ENCODE data around the gene CFTR. TPM values are rescaled to one million over a fixed set of nuclear protein-coding genes. Genes with fewer than 3 reads are reported as not detected.

CFTR gene
- total RNA-seq, 2 donors from 2014 or later: 2.0 to 3.5 TPM

- no peak for DNase-seq
- Mint-ChIP-seq H3K27me3 (ENCODE audit: insufficient read depth) (no peaks in the 10 kb centered on the region), H3K4me3 (no peak overlapping the region), H3K4me1 (no peaks in the 10 kb centered on the region), H3K36me3 (ENCODE audit: low read depth) (no peaks in the 10 kb centered on the region), H3K27ac (no peak overlapping the region), H3K9me3 (no peaks in the 10 kb centered on the region)
- no peak for TF ChIP-seq CTCF (conservative IDR thresholded peaks at IDR 0.05)
- Histone ChIP-seq H3K9me3 (ENCODE audit: control insufficient read depth, low read length) (no peaks in the 10 kb centered on the region), H3K4me3 (ENCODE audit: low read length) (no peak overlapping the region), H3K27ac (ENCODE audit: low read depth, low read length) (no peak overlapping the region), H3K27me3 (ENCODE audit: control insufficient read depth, insufficient read depth, low read length, poor library complexity, severe bottlenecking) (no peaks in the 10 kb centered on the region), H3K4me1 (ENCODE audit: control insufficient read depth, insufficient read depth, low read length) (no peaks in the 10 kb centered on the region), H3K9ac (ENCODE audit: extremely low read depth, low read length, poor library complexity, severe bottlenecking) (no peak overlapping the region), H3K36me3 (ENCODE audit: control insufficient read depth, insufficient read depth, low read length) (no peaks in the 10 kb centered on the region)
- 97 to 100% methylated on average over 1 of the region's 1 CpG for WGBS, 2 experiments (ENCODE audit: insufficient coverage in 1 of 2, insufficient read length in 1 of 2)
Observed at GRCh38 chr7:117495308-117495707, 15.5 kb downstream of the CFTR start.

- DNase-seq: no peak
- Histone ChIP-seq H3K27me3 (ENCODE audit: control insufficient read depth, insufficient read depth, low read length, poor library complexity, severe bottlenecking) (no peaks in the 10 kb centered on the region), H3K9ac (ENCODE audit: extremely low read depth, low read length, poor library complexity, severe bottlenecking) (no peak overlapping the region), H3K4me1 (ENCODE audit: control insufficient read depth, insufficient read depth, low read length) (no peaks in the 10 kb centered on the region), H3K27ac (ENCODE audit: low read depth, low read length) (no peak overlapping the region), H3K36me3 (ENCODE audit: control insufficient read depth, insufficient read depth, low read length) (no peaks in the 10 kb centered on the region), H3K4me3 (ENCODE audit: low read length) (no peak overlapping the region), H3K9me3 (ENCODE audit: control insufficient read depth, low read length) (no peaks in the 10 kb centered on the region)
- Mint-ChIP-seq H3K27me3 (ENCODE audit: insufficient read depth) (no peaks in the 10 kb centered on the region), H3K36me3 (ENCODE audit: low read depth) (no peaks in the 10 kb centered on the region), H3K27ac (no peak overlapping the region), H3K9me3 (no peaks in the 10 kb centered on the region), H3K4me1 (no peaks in the 10 kb centered on the region), H3K4me3 (no peak overlapping the region)
- no peak for TF ChIP-seq CTCF (conservative IDR thresholded peaks at IDR 0.05)
- 84 to 96% methylated on average over 2 to 3 of the region's 3 CpGs for WGBS, 2 experiments (ENCODE audit: insufficient coverage in 1 of 2, insufficient read length in 1 of 2)
Observed at GRCh38 chr7:117502331-117502730, 22.5 kb downstream of the CFTR start.

- peak; percentile 52 for TF ChIP-seq CTCF (conservative IDR thresholded peaks at IDR 0.05)
- 84 to 89% methylated on average over 3 of the region's 3 CpGs for WGBS, 2 experiments (ENCODE audit: insufficient coverage in 1 of 2, insufficient read length in 1 of 2)
- Mint-ChIP-seq H3K27ac (no peak overlapping the region), H3K36me3 (ENCODE audit: low read depth) (no peaks in the 10 kb centered on the region), H3K4me1 (no peaks in the 10 kb centered on the region), H3K27me3 (ENCODE audit: insufficient read depth) (no peaks in the 10 kb centered on the region), H3K4me3 (no peak overlapping the region), H3K9me3 (no peaks in the 10 kb centered on the region)
- H3K4me1 ChIP-seq (ENCODE audit: control insufficient read depth, insufficient read depth, low read length): no peaks in the 10 kb centered on the region
- no peaks in the 10 kb centered on the region for H3K36me3 ChIP-seq (ENCODE audit: control insufficient read depth, insufficient read depth, low read length)
- no peak overlapping the region for H3K9ac ChIP-seq (ENCODE audit: extremely low read depth, low read length, poor library complexity, severe bottlenecking)
- no peak overlapping the region for H3K4me3 ChIP-seq (ENCODE audit: low read length)
- no peak for DNase-seq
- H3K27me3 ChIP-seq (ENCODE audit: control insufficient read depth, insufficient read depth, low read length, poor library complexity, severe bottlenecking): no peaks in the 10 kb centered on the region
- H3K27ac ChIP-seq (ENCODE audit: low read depth, low read length): no peak overlapping the region
- no peaks in the 10 kb centered on the region for H3K9me3 ChIP-seq (ENCODE audit: control insufficient read depth, low read length)
Observed at GRCh38 chr7:117505238-117505637, 25.4 kb downstream of the CFTR start.
